HT-29 (cell line): ENCODE results near the gene ABCF1. TPM values are rescaled to one million over a fixed set of nuclear protein-coding genes. Genes with fewer than 3 reads are reported as not detected.
A peak's percentile ranks its signal among the peaks of the same experiment; 100 is the strongest.
"Not testable (repeated sequence)": the region's sequence is repeated elsewhere in the genome, so short reads cannot be mapped to it uniquely, and the experiment has no call there.

Experiments
- DNase-seq: peaks from one replicate; pipeline ENCODE4 v3.0.0-alpha.2; 2015; ENCODE audit warnings: low spot score
- total RNA-seq: library from RNA; depleted of rRNA; stranded (reverse); fragments of >200 nt; shearing (Covaris generic); gene quantifications from 2 replicates; pipeline ENCODE4 v1.2.3, GENCODE V29; 2014; rRNA removed

The ABCF1 gene
- 57.3 and 73.4 TPM in 2 replicates for total RNA-seq

DNA sequence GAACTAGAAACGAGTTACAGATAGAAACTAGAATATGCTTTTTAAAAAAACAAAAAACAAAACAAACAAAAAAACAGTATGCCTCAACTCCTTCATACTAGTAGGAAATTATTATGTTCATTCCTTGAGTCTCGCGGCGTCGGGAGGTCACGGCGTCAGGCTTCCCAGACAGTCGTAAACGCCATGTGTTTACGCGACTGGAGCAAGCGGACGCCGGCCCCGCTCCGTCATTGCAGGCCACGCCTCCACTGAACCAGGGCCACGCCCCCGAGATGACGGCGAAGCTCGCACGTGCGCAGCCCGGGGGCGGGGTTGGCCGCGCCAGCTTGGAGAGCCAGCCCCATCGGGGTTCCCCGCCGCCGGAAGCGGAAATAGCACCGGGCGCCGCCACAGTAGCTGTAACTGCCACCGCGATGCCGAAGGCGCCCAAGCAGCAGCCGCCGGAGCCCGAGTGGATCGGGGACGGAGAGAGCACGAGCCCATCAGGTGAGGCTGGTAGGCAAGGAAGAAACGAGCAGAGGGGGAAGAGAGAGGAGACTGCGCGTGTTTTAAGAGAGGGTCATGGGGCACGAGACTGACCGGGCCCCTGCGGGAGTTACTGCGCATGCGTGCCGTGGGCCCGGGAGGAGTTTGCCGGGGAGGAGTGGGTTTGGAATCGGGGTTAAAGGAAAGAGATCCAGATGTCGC is at the start of gene ABCF1:
Gene ABCF1 (plus strand): TSS at position 368 of the 687 bp plus-strand sequence. CDS start 46 bp downstream, at position 414.
- DNase-seq = peak; percentile 97

- DNase-seq = not testable (repeated sequence)
Observed at GRCh38 chr6:30521952-30522351, 49.3 kb upstream of the ABCF1 start.

- DNase-seq = not testable (repeated sequence)
Observed at GRCh38 chr6:30526444-30526843, 44.8 kb upstream of the ABCF1 start.

GRCh38 chr6:30529349-30529875 is 41.8 kb upstream of the ABCF1 start:
- DNase-seq = not testable (repeated sequence)

DNA sequence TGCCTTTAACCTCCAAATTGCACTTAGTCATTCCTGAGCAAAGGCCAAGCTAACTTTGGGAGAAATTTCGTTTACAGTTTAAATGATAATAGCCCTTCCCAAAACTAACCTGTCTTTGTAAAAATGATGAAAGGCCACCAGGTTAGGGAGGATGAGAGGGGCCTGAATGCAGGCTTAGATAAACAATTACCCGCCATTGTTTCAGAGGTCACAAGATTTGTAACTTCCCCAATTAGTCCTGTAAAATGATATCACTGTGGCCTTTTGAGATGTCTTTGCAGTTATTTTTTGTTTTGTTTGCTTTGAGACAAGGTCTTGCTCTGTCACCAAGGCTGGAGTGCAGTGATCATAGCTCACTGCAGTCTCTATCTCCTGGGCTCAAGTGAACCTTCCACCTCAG is 41.2 kb upstream of the ABCF1 start:
- no peak for DNase-seq

DNA sequence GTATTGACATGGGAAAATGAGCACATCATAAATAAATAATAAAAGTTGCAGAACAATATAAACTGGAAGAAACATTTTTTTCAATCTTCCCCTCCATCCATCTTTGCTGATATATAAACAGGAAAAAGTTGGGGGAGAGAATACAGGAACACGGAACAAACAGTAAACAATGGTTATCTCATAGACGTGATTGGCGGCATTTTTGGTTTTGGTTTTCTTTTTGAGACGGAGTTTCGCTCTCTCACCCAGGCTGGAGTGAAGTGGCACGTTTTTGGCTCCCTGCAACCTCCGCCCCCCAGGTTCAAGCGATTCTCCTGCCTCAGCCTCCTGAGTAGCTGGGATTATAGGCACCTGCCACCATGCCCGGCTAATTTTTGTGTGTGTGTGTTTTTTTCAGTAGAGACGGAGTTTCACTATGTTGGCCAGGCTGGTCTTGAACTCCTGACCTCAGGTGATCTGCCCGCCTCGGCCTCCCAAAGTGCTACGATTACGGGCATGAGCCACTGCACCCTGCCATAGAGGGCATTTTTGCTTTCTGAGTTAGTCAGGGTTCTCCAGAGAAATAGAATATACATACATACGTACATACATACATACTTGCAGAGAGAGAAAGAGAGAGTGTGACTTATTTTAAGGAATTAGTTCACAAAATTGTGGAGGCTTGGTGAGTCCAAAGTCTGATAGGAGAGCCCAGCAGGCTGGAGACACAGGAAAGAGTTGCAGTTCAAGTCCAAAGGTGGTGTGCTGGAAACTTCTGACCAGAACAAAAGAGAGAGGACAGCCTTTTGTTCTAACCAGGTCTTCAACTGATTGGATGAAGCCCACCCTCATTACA is 37.6 kb upstream of the ABCF1 start:
- no peak for DNase-seq

- no peak for DNase-seq
Observed at GRCh38 chr6:30537931-30538330, 33.3 kb upstream of the ABCF1 start.

- DNase-seq = peak; percentile 92
Observed at GRCh38 chr6:30541515-30542403, 29.5 kb upstream of the ABCF1 start.

DNA sequence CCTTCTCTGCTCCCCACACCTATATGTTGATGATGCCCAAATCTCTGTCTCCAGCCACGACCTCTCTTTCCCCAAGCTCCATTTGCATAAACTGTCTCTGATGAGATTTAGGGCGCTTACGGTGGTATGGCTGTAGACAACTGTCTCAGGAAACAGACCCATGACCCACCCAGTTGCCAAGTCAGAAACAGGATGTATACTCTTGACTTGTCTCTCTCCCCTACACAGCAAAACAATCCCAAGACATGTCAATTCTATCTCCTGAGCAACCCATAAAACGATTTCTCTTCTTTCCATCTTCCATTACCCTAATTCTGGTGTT is 28.9 kb upstream of the ABCF1 start:
- no peak for DNase-seq

DNA sequence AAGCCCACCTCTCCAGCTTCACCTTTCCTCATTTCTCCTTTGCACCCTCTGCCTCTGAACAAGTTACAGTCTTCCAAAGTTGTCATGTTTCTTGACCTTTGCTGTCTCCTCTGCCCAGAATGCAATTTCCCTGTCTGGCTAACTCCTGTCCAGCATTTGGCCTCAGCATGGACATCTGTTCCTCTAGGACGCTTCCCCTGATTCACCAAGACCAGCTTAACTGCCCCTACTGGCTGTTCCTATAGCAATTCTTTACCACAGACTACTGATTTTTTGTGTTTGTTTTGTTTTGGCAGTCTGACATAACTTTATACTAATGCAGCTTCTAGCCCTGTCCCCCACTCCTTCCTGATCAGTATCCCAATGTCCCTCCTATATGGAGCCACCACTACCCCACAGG is 28.3 kb upstream of the ABCF1 start:
- DNase-seq = no peak

DNA sequence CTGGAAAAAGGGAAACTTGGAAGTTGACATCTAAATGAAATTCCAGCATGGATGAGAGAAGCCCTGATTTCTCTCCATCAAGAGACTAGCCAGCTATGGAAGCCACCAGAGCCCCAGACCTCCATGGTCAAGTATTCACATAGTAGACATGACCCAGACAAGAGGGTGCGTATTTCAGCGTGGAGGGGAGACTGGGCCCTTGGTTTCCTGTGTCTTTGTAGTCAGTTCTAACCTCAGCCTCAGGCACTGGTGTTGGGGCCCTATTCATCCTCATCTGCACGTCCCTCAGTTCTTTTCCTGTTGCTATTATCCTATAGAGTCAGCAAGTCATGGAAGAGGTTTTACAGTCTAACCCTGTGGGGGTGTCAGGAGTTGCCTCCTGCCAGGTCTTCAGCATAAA is 27.4 kb upstream of the ABCF1 start:
- no peak for DNase-seq

- DNase-seq = peak; percentile 73
Observed at GRCh38 chr6:30544666-30545272, 26.5 kb upstream of the ABCF1 start.

DNA sequence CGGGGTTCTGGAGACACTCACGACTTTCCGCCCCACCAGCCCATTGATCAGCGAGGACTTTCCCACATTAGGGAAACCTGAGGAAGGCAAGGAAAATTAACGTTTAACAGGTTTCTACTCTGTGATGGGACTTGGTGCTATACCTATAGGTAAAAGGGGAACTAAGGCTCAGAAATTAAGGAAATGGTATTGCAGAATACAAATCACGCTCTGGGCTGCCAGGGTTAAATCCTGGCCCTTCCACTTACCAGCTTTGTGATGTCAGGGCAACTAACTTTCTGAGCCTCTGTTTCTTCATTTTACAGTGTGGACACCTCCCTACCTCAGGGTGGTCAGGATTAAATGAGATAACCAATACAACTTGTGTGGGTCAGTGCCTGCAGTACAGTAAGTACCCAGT is 23.8 kb upstream of the ABCF1 start:
- no peak for DNase-seq

DNA sequence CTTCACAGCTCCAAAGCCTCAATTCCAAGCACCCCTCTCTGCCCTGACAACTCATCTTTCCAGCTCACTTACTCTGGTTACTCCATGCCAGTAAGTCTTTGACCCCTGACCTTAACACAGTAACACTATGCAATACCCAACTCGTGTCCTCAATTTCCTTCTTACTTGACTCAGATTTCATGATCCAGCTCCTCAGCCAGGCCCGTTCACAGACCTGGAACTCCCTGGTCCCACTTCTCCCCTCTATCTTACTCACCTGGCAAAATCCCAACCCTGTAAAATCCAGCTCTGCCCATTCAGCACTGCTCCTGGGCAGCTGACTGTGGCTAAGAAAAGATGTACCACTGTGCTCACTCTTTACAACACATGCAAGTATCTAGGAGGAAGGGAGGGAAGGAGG is 22.9 kb upstream of the ABCF1 start:
- DNase-seq = no peak

- no peak for DNase-seq
Observed at GRCh38 chr6:30554404-30554803, 16.8 kb upstream of the ABCF1 start.

DNA sequence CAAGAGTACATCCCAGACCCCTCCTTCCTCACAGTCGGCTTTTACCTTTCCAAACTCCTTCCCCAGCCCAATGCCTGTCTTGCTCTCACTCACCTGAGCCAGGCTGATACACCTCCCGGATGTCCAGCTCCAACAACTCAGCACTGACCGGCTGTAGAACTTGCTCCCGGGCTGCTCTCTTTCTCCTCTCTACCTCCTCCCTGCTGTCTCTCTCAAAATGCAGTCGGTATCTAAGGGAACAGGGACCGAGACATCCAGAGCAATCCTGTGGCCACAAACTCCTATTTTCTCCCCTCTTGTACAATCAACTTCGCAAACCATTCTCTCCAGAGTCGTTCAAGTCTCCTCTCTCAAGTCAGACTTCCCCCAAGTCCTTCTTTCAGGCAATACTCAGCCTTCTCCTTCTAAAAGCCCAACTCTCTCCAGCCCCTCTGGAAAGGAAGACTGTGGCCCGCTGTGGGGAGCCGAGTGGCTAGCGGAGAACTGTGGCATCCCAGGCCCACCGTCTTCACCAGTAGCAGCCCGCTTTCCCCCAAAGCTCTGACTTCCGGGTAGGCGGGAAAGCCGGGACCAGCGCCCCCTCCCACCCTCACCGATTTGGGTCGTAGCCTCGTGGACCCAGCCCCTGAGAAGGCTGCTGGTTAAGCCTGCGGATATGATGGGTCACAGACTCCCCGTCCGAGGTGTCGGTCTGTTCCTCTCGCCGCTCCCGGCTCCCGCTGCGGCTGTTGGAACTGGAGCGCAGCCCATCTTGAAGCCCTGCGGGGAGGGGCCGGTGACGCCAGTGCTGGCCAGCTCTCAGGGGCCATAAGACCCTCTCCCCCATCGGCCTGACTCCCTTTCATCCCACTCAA is 16.1 kb upstream of the ABCF1 start:
- DNase-seq = peak; percentile 34

DNA sequence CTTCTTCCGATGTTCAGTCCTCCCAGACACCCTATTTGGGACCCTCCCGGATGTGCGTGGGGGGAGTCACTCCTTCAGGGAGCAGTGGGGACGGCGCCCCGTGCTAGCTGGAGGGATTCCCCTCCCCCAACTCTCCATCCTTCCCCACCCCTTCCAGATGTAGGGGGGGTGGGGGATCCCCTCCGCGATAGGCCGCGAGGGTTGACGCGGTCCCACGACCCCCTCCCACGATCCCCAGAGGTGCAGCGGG is 15.5 kb upstream of the ABCF1 start:
- no peak for DNase-seq

DNA sequence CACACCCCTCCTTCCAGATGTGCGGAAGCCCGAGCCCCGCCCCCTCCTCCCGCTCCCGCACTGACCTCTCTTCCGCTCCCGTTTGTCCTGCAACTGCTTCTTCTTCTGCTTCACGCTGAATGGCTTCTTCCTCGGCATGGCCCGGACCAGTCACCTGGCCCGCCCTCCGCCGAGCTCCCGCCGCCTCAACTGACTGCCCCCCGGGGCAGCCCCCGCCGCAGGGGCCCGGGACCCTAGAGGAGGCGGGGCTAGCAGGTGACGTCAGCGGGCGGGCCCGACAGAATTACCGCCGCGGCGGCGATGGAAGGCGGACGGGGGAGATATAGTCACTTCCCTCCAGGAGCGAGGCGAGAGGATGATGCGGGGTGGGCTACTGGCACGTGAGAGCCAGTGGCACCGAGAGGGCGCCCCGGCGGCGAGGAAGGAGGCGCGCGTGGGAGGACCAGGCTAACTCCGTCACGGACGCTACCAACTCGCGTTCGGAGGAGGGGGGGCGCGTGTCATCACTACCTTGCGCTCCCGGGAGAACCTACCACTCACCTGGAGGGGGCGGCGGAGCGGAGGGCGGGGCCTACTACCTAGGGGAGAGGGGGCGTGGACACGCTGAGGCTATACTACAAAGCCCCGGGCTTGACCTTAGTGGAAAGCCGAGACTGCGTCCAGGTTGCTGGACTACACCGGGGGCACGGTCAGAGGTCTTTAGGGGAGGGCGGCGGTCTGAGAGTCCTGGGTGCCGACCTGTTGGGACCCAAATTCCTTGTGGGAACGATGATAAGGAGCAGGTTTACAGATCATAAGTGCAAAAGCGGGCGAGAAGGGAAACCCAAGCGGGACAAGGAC is 15.0 kb upstream of the ABCF1 start, which contains the start of gene GNL1:
Gene GNL1 (minus strand): TSS at position 424 of the 840 bp plus-strand sequence. CDS start 286 bp downstream, at position 138.
- DNase-seq = peak; percentile 97

GRCh38 chr6:30556906-30557682 is 14.1 kb upstream of the ABCF1 start, which contains the start of gene PRR3:
TSS of gene PRR3 (plus strand) at chr6:30557295. CDS start at chr6:30557345, 50 bp downstream.
- DNase-seq = peak; percentile 89
